NCI-H345 treated with DMSO at 0.1 percent for 48 hours (cell line): ENCODE measurements around the gene TGFBR2.

Source experiments
- DNase-seq: peaks from one replicate; lab custom pipeline; 2025; ENCODE audit not compliant: unreplicated experiment; lab: John Stamatoyannopoulos, UW

TGFBR2 gene

DNA sequence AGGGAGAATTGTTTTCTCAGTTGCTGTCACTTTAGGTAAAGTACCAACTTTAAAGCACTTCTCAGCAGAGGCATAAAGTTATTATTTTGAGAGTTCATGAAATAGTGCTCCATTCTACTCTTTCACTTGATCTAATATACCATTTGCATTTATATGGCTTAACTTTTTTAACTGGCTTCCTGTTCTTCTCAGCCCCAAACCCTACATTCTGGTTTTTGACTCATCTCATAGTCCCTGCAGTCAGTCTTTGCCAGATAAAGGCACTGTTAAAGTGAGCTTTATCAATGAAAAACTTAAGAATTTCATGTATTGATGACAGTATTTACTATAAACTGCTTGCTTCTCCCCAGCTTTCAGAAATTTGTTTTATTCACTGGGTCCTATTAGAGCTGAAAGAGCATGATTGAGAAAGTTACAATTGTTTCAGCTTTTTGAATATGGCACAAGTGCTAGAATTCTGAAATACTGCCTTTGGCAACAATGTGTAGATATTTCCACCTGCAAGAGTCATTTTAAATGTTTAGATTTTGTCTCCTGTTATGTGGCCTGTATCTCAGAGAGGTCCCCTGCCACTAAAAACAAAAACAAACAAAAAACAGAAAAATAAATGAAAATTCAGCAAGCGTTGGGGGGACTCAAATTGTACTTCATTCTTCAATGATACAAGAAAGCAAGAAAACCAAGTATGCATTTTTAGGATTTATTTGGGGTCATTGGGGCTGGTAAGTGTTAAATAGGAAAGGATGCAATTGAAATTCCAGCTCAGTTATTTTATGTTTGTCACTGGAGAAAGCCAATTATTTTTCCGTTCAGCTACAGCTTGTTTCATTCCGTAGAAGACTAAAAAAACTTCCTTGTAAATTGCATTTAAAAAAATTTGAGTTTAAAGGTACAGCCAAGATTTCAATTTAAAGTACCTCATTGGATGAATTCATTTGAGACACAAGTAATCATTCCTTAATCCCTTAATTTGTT lies 28.6 kb downstream of the TGFBR2 start:
- DNase-seq = no peak

DNA sequence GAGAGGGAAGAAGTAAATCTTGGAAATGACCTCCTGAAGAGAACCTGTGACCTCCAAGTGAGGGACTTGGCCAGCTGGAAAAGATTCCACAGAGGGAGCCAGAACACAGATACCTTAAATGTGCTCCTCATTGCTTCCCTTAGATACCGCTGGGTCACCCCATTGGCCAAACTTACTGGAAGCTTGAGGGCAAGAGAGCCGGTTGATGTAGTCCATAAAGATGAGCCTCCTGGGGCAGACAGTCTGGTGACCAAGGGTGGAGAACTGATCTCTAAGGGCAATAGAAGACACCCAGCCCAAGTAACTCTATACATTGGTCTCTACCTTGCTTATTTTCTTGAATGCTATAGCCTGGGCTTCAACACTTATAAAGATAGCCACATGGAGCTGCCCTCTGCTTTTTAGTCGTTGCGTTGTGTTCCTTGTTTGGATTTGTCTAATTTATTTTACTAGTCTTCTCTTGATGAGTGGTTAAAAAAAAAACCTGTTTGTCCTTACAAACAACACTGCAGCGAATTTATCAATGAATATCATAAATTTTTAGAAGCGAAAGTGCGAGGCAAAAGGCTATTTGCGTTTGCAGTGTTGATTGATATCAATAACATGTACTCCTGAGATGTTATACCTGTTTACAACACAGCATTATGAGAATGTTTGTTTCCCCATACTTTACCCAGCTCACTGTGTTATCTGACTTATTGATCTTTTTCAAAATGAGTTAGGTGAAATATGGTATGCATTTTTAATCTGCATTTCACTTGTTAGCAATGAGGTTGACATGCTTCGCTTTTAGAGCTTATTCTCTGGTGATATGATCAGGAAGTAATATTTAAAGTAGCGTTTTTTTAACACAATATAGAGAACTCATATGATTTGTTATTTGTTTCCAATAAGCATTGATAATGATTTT lies 31.2 kb downstream of the TGFBR2 start:
- DNase-seq = no peak

DNA sequence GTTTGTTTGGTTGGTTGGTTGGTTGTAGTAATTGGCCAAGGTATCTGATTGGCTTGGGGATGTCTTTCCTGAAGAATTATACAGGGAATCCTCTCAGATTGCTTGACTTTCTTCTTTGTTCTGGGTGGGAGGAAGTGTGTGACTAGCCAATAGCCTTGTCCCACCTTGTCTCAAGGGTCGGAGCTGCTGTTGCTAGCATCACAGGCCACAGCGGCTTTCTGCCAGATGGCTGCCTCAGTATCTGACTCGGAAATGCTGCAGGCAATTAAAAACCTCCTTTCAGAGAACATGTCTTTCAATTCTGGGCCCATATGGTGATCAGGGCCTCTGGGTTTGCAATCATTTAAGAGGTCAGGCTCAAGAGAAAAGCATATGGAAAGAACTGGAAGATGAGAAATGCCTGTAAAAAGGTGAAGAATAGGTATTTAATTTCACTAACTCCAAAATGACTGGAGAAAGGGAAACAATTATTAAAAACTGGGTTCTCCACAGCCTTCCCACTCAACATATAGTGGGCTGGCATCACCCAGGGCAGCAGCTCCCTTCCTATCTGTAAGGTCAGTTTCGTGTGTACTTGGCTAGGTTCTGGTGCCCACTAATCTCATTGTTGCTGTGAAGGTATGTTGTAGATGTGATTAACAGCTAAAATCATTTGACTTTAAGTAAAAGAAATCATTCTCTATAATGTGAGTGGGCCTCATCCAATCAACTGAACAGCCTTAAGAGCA lies 32.4 kb downstream of the TGFBR2 start:
- DNase-seq = no peak

DNA sequence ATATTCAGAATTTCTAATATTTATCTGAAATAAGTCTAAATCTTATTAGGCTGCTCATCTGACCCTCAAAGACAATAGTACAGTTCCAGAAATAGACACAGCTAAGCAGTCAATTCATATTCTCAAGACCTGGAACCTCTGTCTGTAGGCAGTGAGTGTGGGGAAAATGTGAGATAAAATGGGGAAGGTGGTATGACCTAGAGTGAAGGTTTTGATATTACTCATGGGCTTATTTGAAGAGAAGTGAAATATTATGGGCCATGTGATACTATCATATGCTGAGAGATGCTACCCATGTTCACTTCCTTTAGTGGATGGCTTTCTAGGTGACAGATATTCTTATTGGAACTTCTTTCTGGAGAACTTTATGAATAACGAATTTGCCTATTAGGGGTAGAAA lies 33.5 kb downstream of the TGFBR2 start:
- no peak for DNase-seq

DNA sequence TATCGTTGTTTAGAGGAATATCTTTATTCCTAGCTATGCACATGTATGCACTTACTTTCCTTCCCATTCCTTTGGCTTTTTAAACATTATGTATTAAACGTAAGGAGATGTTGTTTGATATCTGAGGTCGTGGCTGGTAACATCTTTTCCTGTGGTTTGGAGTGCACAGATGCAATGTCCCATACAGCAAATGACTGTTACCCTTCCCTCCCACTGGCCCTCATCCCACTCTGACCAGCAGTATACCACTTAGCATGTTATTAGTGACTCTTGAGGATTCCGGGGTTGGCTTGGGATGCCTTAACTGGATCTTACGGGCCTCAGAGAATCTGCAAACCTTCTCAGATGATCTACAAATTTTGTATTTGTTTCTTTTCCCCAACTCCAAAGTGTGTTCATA lies 34.5 kb downstream of the TGFBR2 start:
- no peak for DNase-seq

DNA sequence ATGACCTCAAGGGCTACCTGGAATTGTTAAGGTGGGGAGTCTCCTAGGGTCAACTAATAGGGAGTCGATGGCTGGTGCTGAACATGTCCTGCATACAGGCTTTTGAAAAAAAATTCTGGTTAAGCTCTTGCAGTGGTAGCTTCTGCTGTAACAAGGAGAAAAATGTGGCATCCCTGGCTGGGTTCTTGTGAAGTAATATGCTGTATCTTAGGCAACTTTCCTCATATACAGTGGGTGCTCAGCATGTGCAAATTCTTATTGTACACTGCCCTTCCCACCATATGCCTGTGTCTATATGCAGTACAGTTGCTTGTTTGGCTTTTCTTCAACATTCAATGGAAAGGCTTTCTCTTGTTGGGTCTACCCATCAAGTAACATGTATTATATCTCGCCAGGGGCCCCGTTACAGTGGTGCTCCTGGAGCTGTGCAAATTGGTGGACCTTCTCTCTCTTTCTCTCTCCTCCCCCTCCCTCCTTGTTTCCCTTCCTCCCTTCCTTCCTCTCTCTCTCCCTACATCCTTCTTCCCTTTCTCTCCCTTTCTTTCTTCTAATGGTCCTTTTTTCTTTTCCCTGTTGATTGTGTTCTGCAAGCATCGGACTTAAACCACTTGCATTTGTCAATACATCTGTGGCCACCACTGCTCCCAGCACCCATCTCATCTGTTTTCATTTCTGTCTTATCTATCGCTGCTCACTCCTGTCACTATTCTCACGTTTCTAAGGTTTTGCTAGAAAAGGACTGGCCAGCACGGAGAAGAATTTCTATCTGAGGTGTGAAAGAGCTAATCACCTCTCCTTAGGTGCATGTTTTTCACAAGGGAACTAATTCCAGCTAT lies 35.2 kb downstream of the TGFBR2 start:
- no peak for DNase-seq

DNA sequence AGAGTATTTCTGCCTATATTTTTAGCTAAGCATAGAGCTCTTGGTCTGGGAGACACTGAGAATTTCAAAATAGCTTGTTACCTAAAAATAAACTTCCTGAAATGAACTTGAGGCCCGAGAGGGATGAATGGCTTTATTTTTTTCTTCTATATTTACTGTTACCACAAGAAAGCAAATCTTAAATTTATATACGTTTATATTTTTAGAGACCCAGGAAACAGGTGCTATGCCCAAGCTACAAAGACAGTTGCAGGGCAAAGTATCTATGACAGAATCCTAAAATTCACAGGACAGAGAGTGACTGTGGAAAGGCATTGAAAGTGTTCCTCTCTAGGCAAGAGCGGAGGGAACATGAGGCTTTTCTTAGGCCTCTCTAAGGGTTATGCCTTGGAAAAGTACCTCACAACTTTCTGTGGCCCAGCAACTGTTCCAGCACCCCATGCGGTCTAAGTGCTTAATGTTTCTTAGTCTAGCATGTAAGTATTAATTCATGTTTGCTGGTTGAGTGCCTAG lies 36.5 kb downstream of the TGFBR2 start:
- DNase-seq = no peak

DNA sequence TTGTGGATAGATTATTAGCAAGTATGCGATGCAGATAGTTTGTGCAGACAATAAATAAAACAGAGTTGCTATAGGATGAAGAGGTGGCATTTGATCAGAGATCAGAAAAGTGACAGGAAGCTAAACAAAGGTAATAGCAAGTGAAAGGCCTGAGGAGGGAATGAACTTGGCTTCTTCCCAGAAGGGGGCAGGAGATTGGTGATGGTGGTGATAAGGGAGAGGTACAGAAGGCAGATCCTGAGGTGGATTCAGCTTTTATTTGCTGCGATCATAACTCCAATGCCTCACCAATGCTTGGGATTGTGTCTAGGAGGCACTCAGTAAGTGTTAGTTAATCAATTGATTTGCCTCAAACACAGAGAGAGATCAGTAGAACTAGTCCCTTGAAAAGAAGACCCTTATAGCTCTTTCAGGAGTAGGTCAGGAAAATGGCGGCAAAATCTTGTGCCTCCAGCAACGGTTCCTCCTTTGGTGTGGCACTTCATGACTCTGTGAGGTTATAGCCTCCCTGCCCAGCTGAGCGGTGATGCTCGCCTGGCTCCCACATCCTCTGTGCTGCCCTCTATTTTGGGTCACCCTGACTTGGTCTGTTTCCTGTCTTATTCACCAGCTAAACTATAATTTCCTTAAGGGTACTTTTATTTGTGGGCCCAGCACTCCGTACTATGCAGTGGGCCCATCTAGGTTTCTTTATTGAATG lies 37.5 kb downstream of the TGFBR2 start:
- no peak for DNase-seq

DNA sequence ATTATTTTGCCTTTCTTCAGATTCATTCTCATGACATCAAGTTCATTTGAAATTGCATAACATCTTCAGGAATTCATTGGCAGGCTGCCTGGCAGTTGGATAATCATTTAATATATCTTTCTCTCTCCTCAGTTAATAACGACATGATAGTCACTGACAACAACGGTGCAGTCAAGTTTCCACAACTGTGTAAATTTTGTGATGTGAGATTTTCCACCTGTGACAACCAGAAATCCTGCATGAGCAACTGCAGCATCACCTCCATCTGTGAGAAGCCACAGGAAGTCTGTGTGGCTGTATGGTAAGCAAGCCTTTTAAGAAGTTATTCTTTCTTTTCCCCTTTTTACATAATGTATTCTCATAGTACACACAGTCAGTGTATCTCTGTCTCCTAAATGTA lies 38.2 kb downstream of the TGFBR2 start:
- no peak for DNase-seq

DNA sequence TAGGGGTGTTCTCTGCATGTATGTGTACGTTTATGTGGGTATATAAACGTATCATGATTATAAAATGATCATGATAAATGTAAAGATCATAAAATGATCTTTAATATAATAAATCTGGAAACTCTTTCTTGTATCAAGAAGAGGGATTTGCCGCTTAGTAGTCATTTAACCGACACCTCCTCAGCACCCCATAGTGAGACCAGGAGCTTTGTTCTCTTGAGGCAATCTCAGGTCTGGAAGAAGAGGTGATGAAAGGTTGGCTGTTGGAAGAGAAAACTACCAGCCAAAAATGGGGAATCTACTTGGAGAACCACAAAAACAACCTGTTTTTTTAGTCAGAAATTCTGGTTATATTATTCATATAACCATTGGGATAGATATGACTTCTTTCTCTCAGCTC lies 38.7 kb downstream of the TGFBR2 start:
- DNase-seq = no peak

DNA sequence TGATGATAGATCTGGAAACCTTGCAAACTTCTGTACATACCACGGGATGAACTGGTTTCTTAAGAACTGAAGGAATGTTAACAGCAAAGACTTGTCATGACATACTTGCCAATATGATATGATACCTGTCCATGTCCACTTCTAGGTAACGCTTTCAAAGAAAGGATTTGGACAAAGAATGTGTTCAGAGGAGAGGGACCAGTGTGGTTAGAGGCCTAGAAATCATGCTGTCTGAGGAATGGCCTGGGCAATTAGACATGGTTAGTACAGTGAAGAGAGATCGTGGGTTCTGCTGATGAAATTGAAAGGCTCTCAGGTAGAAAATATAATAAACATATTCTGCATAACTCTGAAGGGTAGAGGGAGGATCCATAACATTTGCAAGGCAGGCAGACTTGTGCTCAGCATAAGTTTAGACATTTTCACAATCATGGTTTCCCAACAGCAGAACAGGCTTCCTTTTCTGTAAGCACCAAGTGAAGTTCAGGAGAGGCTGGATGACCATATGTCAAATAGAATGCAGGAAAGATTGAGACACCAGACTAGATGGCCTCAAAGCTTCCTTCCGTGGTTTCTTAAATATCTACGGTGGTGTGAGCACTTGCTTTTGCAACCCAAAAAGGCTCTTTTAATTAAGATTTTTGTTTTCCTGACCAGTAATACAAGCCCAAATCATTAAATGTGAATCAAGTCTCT lies 39.9 kb downstream of the TGFBR2 start:
- DNase-seq = no peak

DNA sequence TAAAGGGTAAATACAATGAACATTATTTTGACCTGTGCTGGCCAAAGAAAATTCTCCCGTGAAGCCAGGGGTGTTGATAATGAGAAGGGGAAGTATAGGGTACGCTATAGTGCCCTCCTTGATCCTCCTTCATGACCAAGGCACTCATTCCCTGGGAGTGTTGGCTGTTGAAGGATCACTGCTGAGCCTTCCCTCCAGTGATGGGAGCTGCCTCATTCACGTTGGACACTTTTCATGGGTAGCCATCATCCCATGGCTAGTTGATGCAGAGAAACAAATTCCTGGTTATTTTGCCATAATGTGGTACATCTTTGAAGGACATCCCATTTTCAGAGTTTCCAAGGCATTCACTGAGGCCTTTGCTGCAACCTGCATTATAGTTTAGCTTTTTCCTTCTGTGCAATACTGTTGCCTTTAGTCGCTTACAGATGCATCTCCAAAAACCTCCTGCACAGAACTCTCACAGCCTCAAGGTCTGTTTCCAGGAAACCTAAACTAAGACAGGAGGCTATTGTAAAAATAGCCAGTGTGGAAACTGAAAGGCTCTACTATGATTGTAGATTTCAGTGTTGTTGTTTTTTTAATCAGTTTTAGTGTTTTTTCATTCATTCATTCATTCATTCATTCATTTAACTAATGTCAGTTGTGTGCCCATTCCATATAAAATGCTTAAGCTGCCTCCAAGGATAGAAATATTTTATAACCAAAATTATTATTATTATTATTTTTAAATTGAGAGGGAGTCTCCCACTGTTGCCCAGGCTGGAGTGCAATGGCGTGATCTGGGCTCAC lies 40.8 kb downstream of the TGFBR2 start:
- DNase-seq = no peak

DNA sequence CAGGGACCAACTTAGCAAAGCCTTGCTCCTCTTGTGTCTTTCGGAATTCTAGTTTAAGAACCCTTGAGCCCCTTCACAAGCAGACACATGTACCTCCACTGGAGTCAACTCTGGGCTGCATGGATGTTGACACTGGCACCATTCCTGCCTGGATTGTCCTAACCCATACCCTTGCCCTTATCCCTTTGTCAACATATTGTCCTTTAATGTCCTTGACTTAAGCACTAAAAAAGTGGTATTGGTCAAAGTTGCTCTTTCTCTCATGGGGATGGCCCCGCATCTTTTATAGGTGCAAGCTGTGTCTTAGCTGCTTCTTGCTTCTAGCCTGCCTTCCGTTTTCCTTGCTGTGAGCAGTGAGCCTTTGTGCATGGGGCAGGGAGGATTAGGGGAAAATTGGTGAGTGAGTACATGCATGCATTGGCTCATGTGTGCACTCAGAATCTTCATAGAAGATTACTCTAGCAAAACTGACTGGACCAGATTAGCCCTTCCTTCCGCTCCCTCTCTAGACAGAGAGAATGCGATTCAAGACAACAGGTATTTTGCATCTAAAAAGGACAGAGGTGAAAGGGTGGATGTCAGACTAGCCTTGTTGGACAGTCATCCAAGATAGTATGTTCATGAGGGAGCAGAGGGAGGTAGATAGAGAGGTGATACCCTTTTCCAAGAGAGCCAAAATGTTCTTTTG lies 42.4 kb downstream of the TGFBR2 start:
- no peak for DNase-seq

DNA sequence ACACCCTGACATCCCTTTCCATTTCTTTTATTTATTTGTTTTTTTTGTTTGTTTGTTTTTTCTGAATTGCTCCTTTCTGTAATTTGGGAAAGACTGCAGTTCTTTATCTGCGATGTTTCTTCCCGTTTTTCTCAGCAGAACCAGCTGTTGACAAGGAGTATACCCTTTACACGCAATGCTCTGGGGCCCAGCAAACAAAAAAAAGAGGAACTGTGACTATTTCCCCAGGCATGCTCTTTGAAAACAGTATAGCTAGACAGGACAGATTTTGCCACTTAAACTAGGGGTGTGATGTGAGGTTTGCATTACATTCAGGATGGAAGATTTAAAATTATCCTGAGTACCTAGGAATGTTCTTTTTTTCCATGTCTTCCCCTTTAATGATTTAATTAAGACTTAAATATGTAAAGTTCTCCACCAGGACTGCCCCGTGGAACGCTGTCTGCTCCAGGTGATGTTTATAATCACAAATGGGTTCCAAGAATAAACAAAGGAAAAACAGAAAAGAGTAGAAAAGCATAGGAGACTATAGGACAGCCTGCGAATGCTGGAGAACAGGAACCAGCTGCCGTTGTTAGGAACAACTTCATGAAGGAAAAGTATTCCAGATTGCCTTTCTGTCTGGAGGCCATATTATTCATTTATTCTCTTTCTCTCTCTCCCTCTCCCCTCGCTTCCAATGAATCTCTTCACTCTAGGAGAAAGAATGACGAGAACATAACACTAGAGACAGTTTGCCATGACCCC lies 43.3 kb downstream of the TGFBR2 start:
- no peak for DNase-seq

DNA sequence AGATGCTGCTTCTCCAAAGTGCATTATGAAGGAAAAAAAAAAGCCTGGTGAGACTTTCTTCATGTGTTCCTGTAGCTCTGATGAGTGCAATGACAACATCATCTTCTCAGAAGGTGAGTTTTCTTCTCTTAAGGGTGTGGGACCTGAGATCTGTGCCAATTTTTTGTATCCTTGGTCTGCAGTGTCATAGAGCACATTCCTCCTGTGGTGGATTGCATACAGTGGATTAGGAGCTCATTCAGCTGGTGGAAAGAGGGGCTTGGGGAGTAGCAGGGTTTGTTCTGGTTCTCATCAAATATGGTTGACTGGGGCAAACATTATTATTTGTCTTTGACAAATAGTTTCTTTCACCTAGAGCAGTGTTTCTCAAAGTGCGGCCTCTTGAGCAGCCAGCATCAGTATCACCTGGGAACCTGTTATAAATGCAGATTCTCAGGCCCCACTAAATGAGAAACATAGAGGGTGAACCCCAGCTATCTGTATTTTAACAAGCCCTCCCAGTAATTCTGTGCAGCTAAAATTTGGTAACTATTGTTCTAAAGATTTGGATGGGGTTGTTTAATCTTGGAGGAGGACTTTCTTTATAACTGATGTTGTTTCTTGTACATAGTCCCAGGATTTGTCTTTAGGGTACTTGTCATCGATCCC lies 44.1 kb downstream of the TGFBR2 start:
- no peak for DNase-seq

DNA sequence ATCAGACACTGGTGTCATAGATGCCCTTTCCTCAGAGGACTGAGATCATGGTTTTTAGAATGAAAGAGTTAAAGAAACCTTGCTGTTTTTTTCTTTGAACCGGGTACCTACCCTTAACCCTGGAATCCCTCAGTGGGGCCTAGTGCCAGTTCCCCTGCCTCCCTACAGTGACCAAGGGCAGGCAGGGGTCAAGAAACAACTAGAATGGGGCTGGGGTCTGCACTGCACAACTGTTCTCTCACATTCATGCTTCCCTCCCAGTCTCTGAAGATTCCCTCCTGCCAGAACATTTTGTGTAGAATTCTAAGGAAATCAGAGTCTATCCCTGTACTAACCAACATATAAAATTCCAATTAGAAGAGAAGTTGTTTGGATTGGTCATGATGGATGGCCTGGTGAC lies 47.9 kb downstream of the TGFBR2 start:
- DNase-seq = no peak
